DND-41 (cell line): ENCODE measurements around the gene KRTDAP.

Experiments
- EZH2 ChIP-seq: IDR thresholded peaks from 3 replicates; pipeline ENCODE4 v1.6.1; 2012; ENCODE audit warnings: borderline replicate concordance, low read depth, mild to moderate bottlenecking, moderate library complexity, low read length, inconsistent platforms; ENCODE audit not compliant: severe bottlenecking
- TF ChIP-seq, protein P1 (sequence below): IDR thresholded peaks from 2 replicates; pipeline ENCODE4 v1.5.1; 2012; ENCODE audit warnings: borderline replicate concordance, low read length, moderate library complexity, mild to moderate bottlenecking; ENCODE audit not compliant: poor library complexity, severe bottlenecking; ENCODE audit errors: extremely low read depth

DNA sequence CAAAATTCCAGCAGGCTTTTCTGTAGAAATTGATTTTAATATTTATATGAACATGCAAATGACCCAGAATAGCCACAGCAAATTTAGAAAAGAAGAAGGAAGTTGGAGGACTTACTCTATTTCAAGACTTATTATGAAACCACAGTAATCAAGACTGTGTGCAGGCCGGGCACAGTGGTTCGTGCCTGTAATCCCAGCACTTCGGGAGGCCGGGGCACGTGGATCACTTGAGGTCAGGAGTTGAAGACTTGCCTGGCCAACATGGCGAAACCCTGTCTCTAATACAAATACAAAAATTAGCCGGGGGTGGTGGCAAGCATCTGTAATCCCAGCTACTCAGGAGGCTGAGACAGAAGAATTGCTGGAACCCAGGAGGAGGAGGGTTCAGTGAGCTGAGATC, 48.2 kb downstream of the KRTDAP start:
- TF ChIP-seq, protein P1, sequence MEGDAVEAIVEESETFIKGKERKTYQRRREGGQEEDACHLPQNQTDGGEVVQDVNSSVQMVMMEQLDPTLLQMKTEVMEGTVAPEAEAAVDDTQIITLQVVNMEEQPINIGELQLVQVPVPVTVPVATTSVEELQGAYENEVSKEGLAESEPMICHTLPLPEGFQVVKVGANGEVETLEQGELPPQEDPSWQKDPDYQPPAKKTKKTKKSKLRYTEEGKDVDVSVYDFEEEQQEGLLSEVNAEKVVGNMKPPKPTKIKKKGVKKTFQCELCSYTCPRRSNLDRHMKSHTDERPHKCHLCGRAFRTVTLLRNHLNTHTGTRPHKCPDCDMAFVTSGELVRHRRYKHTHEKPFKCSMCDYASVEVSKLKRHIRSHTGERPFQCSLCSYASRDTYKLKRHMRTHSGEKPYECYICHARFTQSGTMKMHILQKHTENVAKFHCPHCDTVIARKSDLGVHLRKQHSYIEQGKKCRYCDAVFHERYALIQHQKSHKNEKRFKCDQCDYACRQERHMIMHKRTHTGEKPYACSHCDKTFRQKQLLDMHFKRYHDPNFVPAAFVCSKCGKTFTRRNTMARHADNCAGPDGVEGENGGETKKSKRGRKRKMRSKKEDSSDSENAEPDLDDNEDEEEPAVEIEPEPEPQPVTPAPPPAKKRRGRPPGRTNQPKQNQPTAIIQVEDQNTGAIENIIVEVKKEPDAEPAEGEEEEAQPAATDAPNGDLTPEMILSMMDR, result no peak
- TF ChIP-seq EZH2, result no peak
